HG02798 (cell line): ENCODE data around the gene TNNI3.
A peak's percentile ranks its signal among the peaks of the same experiment; 100 is the strongest.

ENCODE experiments used
- ATAC-seq: cut with Tn5 transposase; IDR thresholded peaks from one replicate; pipeline ENCODE4 v1.9.1; 2021; ENCODE audit warnings: mild to moderate bottlenecking; ENCODE audit not compliant: unreplicated experiment, poor library complexity

Gene TNNI3

DNA sequence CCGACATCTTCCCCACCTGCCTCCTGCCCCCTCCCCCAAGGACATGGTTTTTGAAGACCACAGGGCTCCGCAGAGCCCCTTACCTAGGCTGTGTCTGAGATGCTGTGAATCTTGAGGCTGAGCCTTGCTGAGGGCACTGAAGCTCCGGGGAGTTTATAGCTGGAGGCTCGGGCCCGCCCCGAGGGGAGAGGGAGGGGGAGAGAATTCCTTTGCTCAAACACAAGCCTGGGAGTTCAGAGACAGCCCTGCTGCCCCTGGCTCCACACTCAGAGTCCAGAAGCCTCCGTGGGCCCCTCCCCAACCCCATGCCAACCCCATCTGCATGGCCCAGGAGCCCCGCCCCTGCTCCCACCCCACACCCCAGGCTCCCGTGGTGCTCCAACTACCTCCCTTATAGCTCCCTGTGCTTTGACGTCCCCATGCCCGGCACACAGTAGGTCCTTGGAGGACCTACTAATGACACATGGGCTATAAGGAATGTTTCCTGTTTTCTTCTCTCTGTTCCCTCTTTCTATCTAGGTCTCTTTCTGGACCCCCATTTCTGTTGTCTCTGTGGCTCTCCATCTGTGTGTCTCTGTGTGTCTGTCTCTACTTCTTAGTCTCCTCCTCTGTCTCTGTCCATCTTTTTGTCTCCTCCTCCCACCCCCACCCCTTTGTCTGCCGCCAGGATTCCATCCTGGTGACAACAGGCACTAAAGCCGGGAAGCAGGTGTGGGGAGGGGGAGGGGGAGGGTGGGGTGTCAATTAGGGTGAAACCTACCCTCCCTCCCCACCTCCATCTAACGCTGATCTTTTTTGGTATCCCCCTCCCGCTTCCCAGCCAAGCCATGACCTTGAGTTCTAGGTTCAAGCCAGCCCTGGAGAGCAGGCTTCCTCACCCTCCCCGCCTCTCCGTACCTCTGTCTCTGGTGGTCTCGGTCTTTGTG is 8.2 kb downstream of the TNNI3 start, which contains the start of gene TNNT1:
TSS of gene TNNT1 (minus strand) at position 129 of the 926 bp plus-strand sequence. CDS start 2,049 bp downstream, outside the sequence.
- no peak for ATAC-seq

DNA sequence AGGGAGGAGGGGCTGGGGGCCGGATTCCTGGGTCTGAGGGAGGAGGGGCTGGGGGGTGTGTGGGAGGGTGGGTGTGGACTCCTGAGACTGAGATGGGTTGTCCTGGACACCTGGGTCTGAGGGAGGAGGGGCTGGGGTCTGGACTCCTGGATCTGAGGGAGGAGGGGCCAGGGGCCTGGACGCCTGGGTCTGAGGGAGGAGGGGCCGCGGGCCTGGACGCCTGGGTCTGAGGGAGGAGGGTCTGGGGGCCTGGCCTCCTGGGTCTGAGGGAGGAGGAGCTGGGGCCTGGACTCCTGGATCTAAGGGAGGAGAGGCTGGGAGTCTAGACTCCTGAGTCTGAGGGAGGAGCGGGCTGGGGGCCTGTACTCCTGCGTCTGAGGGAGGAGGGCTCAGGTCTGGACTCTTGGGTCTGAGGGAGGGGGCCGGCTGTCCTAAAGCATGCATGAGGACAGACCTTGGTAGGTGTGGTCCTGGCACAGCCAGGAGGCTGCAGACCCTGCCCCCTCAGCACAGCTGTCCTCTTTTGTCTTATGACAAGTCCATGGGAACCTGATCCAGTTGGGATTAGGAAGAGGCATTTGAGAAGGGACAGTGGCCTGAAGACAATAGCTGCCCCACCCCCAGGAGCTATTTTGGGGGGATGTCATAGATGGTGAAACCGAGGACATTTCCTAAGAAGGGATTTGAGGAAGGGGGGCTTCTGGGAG is 9.8 kb downstream of the TNNI3 start:
- ATAC-seq: no peak

DNA sequence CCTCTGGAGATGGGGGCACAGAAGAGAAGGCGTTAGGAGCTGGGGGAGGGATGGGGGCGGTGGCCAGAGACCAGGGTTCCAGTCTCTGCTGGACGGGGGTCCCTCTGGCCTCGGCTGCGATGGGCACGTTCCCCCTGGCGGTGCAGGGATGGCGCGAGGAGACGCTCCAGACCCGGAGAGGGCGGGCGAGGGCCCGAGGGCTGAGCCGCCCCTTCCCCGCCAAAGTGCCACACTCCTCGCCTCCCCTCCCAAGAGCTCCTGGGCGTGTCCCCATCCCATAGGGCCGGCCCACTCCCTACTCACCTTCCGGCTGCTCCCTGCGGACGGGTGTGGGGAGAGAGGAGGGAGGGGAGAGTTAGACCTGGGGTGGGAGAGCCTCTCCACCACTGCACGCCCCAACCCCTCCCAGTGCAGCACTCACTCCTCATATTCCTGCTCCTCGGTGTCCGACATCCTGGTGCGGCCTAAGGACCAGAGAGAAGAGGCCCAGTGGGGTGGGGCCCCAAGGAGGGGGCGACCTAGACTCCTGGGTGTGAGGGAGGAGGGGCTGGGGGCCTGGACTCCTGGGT is 10.7 kb downstream of the TNNI3 start:
- ATAC-seq: no peak

DNA sequence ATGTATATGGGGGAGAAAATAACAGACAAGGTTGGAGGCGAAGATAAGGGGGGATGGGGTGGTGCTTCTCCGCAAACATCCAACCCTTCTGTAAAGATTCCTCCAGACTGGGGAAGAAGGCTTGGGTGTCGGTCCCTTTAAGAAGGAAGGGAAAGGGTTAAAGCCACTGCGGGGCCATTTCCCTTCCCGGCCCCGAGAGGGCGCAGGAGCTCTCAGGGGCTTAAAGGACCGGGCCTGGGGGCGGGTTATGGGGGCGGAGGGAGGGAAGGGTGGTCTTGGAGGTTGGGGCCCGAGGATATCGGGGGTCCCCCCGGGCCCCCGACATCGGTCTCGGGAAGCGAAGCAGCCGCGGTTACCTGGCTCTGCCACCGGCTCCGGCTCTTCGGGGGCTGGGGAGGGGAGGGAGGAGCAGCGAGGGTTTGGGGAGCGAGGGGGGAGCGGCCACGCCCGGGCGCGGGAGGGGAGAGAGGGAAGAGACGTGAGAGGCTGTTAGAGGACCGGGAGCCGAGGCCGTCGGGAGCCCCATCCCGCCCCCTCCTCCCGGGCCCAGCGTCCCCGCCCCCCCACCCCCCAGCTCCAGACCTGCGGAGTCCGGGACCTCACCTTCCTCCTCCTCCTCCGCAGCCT is 11.3 kb downstream of the TNNI3 start:
- no peak for ATAC-seq

- ATAC-seq: no peak
Observed at GRCh38 chr19:55145232-55145631, 12.3 kb downstream of the TNNI3 start.

- no peak for ATAC-seq
Observed at GRCh38 chr19:55141696-55142095, 15.8 kb downstream of the TNNI3 start.

DNA sequence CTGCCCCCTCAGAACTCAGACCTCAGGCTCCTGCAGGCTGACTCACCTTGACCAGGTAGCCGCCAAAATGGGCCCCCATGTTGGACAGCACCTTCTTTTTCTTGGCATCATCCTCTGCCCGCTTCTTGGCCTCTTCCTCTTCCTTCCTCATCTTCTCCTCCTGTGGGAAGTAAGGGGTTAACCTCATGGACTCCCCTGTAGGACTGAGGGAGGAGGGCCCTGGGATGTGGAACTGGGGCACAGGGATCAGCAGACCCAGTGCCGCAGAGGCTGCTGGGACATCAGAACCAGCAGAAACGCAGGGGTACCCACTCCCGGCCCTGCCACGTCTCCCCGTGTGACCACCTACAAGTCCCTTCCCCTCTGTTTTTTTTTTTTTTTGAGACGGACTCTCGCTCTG is 19.6 kb downstream of the TNNI3 start:
- no peak for ATAC-seq

DNA sequence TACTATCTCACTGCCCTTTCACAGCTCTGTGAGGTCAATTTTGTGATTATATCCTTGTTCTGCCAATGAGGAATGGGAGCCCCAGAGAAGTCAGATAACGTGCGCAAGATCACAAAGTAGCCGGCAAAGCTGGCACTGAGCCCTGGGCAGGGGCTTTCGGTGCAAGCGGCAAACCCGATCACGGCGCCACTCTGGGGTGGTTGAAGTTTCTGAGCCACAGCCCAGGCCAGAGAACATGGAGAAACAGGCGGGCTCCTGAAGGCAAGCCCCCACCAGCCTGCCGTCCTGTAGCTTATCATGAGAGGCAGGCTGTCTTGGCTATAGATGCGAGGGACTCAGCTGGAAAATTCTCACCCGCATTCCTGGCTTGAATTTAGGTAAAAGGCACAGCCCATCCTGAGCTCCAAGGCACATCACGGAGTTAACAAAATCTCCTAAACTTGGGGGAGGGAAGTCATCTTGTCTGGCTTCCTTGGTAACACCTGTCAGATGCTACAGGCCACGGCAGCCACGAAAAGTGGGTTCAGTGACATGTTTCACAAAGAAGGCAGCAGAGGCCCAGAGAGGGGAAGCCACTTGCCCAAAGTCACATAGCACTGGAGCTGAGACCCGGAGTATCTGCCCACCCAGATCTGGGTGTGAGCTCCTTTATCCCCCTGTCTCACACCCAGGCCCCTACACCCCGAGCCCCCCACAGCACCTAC is 21.0 kb downstream of the TNNI3 start:
- no peak for ATAC-seq

DNA sequence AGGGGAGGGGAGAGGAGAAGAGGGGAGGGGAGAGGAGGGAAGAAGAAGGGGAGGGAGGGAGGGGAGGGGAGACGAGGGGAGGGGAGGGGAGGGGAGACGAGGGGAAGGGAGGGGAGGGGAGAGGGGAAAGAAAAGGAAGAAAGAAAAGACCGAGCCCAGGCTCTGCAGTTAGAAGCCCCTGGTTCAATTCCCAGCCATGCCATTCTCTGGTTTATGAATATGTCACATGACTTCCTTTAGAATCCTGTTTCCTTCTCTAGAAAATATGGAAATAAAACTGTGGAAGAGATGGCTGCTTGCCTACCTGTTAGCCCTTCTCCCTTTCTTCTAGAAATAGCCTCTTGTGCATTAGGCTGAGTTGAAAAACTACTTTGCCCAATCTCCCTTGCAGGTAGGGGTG is 22.8 kb downstream of the TNNI3 start:
- no peak for ATAC-seq

- no peak for ATAC-seq
Observed at GRCh38 chr19:55133639-55134444, 23.7 kb downstream of the TNNI3 start.

DNA sequence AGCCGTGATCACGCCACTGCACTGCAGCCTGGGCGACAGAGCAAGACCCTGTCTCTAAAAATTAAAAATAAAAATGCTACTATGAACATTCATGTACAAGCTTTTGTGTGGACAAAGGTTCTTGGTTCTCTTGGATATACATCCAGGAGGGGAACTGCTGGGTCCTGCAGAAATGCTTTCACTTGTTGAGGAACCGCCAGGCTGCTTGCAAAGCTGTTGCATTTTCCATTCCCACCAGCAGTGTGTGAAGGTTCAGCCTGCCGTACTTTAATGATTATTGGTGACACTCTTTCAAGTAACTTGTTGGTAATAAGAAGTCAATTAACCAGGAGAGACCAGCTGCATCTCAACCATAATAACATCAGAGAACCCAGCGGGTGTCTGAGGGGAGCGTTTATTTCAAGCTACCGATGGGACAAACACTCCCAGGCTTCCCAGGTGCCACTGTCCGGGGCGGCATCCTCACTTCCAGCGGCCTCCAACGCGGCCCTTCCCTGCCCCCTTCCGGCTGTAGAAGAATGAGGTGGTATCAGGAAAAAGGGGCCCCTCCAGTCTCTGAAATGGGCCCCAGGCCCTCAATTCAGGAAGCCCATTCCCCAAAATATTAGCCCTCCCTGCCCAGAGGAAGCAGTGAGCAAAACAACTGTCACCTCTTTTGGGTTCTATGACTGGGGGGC is 24.9 kb downstream of the TNNI3 start:
- no peak for ATAC-seq

DNA sequence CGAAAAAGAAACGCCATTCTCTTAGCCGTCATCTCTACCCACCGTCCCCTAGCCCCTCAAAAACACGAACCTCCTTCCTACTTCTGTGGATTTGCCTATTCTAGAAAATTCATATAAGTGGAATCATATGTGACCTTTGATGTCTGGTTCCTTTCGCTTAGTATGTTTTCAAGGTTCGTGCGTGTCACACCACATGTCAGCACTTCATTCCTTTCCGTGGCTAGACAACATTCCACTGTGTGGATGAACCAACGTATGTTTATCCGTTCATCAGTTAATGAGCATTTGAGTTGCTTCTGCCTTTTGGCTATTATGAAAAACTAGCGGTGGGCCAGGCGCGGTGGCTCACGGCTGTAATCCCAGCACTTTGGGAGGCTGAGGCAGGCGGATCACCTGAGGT is 26.1 kb downstream of the TNNI3 start:
- ATAC-seq: no peak

GRCh38 chr19:55119053-55119452 is 38.5 kb downstream of the TNNI3 start:
- ATAC-seq: no peak

- ATAC-seq: no peak
Observed at GRCh38 chr19:55118401-55118991, 39.0 kb downstream of the TNNI3 start.

GRCh38 chr19:55117663-55118391 is 39.7 kb downstream of the TNNI3 start:
- ATAC-seq: peak; percentile 93

DNA sequence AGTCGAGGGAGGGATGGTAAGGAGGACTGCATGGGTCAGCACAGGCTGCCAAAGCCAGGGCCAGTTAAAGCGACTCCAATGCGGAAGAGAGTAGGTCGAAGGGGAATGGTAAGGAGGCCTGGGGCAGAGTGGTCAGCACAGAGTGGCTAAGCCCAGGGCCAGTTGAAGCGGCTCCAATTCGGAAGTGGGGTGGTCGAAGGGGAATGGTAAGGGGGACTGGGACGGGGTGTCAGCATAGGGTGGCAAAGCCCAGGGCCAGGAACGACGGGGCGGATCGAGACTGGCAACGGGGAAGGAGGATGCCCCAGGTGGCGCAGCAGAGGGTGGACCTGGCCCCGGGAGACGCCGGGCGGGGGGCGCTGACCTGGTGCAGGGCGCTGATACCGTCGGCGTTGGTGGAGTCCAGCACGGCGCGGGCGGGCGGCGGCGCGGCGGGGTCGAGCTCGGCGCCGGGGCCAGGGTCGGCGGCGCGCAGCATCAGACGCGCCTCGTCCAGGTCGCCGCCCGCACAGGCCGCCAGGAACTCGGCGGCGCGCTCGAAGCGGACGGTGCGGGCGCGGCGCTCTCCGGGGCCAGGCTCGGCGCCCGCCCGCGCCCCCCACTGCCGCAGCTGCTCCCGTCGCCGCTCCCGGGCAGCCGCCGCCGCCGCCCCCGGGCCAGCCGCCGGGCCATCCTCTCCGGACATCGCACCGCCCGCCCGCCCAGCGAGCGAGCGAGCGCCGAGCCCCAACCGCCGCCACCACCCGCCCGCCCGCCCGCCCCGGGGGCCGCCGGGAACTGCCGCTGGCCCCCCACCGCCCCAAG is 40.5 kb downstream of the TNNI3 start, which contains the start of gene PPP1R12C:
TSS of gene PPP1R12C (minus strand) at position 779 of the 804 bp plus-strand sequence. CDS start at position 685, 94 bp downstream.
- ATAC-seq: peak; percentile 3
